Stomach (tissue), 4 donors: Measurements from ENCODE around the gene SRMS.
A peak's percentile ranks its signal among the peaks of the same experiment; 100 is the strongest.

Source experiments
- CTCF ChIP-seq, 7 experiments: fragments of 450-650 bp in 4 of 7; fragments of 200-600 bp in 3 of 7; sonication (generic) in 3 of 7; IDR thresholded peaks; one replicate each; pipeline ENCODE4 v1.5.1; 2016 to 2019; ENCODE audit warnings: antibody characterized with exemption in 7 of 7, control low read depth in 2 of 7, mild to moderate bottlenecking in 1 of 7
- EP300 ChIP-seq: sonication (generic); formaldehyde crosslinking; IDR thresholded peaks from one replicate; pipeline ENCODE4 v1.6.1; 2017; ENCODE audit warnings: antibody characterized with exemption
- POLR2A ChIP-seq, 4 donors: fragments of 450-650 bp; IDR thresholded peaks; one replicate each; pipeline ENCODE4 v1.6.1; 2016; ENCODE audit warnings: antibody characterized with exemption in 4 of 4, control low read depth in 2 of 4, mild to moderate bottlenecking in 1 of 4, moderate library complexity in 1 of 4

- peak in 1 of 7 experiments; percentile 16 for TF ChIP-seq CTCF (IDR thresholded peaks at IDR 0.05)
- no peak for TF ChIP-seq POLR2A (IDR thresholded peaks at IDR 0.05)
- no peak for TF ChIP-seq EP300
Measured at GRCh38 chr20:63498960-63499337, 48.6 kb downstream of the SRMS start, which contains the start of gene EEF1A2.
